Measurements from ENCODE around the gene PLXNB3. TPM values are rescaled to one million over a fixed set of nuclear protein-coding genes. Genes with fewer than 3 reads are reported as not detected.

Gene PLXNB3
- total and polyA plus RNA-seq, 2 experiments from 2014 or later, result 0.70 to 4.1 TPM

DNA sequence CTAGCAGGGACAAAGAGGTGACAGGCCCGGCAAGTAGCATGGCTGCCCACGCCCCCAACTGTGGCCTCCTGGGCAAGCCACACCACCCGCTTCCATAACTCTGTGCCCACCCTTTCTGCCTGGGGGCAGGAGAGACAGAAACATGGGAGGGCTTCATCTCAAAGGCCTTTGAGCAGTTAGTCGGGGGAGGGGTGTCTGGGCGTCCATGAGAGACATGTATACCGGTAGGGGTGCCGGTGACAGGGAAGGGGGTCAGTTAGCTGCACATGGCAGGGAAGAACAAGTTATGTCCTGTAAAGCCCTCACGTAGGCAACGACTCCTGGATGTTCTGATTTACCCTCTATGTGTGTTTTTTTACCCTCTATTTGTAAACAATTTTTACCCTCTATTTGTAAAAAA, 57.0 kb downstream of the PLXNB3 start:
- H3K4me1 Mint-ChIP-seq, result peaks cover 56% of the 10 kb centered on the region
- no peak overlapping the region for H3K4me3 Mint-ChIP-seq
- H3K27ac Mint-ChIP-seq, result 0 out of 2 replicates have a peak overlapping the region, but pooled peaks have one; percentile 59

DNA sequence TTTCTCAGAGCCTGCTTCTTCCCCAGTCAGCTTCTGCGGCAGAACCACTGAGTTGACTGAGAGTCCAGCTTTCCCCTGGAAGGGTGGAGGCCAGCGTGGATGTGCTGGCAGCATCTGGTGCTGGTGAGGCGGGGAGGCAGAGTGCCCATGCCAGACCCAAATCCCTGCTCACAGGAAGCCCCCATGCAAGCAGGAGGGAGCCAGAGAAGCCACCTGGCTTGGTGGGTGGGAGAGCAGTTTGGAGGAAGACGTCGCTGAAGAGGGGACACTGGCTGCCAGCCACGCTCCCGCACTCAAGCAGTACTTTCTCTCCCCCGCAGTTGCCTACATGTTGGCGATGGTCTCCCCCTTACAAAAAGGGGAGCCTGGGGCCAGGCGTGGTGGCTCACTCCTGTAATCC, 60.3 kb downstream of the PLXNB3 start:
- no peak for DNase-seq (ENCODE audit: low spot score)
- Histone ChIP-seq H3F3A (replicated peaks; ENCODE audit: low read depth) (0 out of 2 replicates have a peak, but pooled peaks cover 2% of the 10 kb centered on the region), H4K20me1 (replicated peaks; ENCODE audit: insufficient read depth) (peaks cover 3% of the 10 kb centered on the region; the same call in 1 of the 2 replicates), H3K4me3 (no peak overlapping the region), H3K27me3 (ENCODE audit: insufficient read depth) (no peaks in the 10 kb centered on the region), H2AFZ (no peak overlapping the region), H3K4me1 (ENCODE audit: insufficient read depth) (peaks cover 53% of the 10 kb centered on the region), H3K79me2 (replicated peaks; ENCODE audit: insufficient read depth) (peaks cover 98% of the 10 kb centered on the region), H3K9me2 (ENCODE audit: insufficient read depth) (no peaks in the 10 kb centered on the region), H3K36me3 (ENCODE audit: insufficient read depth) (no peaks in the 10 kb centered on the region), H3K27ac (ENCODE audit: low read depth) (no peak overlapping the region), H3K4me2 (no peak overlapping the region)
- peaks cover 54% of the 10 kb centered on the region for H3K4me1 Mint-ChIP-seq
- no peak overlapping the region for H3K27ac Mint-ChIP-seq
- ATAC-seq, result no peak
- peaks cover 24% of the 10 kb centered on the region for H3K36me3 Mint-ChIP-seq (ENCODE audit: low read depth)
- peaks cover 14% of the 10 kb centered on the region for H3K27me3 Mint-ChIP-seq (ENCODE audit: insufficient read depth, low read depth, poor library complexity)
- H3K9me3 Mint-ChIP-seq, result no peaks in the 10 kb centered on the region
- no peak overlapping the region for H3K4me3 Mint-ChIP-seq
- TF ChIP-seq NANOG (IDR thresholded peaks at IDR 0.05; ENCODE audit: borderline replicate concordance) (no peak), EZH2 (IDR thresholded peaks at IDR 0.05; ENCODE audit: low read depth, unreplicated experiment) (no peak), ZNF331 (CRISPR knock-in tag; IDR thresholded peaks at IDR 0.05; ENCODE audit: low read depth) (no peak), POLR2AphosphoS5 (IDR thresholded peaks at IDR 0.05; ENCODE audit: low read depth) (no peak), CREB1 (CRISPR knock-in tag; IDR thresholded peaks at IDR 0.05; ENCODE audit: low read depth) (no peak), EZH2phosphoT487 (IDR thresholded peaks at IDR 0.05; ENCODE audit: unreplicated experiment) (no peak), ZNF114 (CRISPR knock-in tag; IDR thresholded peaks at IDR 0.05) (no peak)
- TF ChIP-seq, protein P1, sequence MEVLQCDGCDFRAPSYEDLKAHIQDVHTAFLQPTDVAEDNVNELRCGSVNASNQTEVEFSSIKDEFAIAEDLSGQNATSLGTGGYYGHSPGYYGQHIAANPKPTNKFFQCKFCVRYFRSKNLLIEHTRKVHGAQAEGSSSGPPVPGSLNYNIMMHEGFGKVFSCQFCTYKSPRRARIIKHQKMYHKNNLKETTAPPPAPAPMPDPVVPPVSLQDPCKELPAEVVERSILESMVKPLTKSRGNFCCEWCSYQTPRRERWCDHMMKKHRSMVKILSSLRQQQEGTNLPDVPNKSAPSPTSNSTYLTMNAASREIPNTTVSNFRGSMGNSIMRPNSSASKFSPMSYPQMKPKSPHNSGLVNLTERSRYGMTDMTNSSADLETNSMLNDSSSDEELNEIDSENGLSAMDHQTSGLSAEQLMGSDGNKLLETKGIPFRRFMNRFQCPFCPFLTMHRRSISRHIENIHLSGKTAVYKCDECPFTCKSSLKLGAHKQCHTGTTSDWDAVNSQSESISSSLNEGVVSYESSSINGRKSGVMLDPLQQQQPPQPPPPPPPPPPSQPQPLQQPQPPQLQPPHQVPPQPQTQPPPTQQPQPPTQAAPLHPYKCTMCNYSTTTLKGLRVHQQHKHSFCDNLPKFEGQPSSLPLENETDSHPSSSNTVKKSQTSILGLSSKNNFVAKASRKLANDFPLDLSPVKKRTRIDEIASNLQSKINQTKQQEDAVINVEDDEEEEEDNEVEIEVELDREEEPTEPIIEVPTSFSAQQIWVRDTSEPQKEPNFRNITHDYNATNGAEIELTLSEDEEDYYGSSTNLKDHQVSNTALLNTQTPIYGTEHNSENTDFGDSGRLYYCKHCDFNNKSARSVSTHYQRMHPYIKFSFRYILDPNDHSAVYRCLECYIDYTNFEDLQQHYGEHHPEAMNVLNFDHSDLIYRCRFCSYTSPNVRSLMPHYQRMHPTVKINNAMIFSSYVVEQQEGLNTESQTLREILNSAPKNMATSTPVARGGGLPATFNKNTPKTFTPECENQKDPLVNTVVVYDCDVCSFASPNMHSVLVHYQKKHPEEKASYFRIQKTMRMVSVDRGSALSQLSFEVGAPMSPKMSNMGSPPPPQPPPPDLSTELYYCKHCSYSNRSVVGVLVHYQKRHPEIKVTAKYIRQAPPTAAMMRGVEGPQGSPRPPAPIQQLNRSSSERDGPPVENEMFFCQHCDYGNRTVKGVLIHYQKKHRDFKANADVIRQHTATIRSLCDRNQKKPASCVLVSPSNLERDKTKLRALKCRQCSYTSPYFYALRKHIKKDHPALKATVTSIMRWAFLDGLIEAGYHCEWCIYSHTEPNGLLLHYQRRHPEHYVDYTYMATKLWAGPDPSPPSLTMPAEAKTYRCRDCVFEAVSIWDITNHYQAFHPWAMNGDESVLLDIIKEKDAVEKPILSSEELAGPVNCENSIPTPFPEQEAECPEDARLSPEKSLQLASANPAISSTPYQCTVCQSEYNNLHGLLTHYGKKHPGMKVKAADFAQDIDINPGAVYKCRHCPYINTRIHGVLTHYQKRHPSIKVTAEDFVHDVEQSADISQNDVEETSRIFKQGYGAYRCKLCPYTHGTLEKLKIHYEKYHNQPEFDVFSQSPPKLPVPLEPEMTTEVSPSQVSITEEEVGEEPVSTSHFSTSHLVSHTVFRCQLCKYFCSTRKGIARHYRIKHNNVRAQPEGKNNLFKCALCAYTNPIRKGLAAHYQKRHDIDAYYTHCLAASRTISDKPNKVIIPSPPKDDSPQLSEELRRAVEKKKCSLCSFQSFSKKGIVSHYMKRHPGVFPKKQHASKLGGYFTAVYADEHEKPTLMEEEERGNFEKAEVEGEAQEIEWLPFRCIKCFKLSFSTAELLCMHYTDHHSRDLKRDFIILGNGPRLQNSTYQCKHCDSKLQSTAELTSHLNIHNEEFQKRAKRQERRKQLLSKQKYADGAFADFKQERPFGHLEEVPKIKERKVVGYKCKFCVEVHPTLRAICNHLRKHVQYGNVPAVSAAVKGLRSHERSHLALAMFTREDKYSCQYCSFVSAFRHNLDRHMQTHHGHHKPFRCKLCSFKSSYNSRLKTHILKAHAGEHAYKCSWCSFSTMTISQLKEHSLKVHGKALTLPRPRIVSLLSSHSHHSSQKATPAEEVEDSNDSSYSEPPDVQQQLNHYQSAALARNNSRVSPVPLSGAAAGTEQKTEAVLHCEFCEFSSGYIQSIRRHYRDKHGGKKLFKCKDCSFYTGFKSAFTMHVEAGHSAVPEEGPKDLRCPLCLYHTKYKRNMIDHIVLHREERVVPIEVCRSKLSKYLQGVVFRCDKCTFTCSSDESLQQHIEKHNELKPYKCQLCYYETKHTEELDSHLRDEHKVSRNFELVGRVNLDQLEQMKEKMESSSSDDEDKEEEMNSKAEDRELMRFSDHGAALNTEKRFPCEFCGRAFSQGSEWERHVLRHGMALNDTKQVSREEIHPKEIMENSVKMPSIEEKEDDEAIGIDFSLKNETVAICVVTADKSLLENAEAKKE (CRISPR knock-in tag; IDR thresholded peaks at IDR 0.05), result no peak
- TF ChIP-seq, protein P2, sequence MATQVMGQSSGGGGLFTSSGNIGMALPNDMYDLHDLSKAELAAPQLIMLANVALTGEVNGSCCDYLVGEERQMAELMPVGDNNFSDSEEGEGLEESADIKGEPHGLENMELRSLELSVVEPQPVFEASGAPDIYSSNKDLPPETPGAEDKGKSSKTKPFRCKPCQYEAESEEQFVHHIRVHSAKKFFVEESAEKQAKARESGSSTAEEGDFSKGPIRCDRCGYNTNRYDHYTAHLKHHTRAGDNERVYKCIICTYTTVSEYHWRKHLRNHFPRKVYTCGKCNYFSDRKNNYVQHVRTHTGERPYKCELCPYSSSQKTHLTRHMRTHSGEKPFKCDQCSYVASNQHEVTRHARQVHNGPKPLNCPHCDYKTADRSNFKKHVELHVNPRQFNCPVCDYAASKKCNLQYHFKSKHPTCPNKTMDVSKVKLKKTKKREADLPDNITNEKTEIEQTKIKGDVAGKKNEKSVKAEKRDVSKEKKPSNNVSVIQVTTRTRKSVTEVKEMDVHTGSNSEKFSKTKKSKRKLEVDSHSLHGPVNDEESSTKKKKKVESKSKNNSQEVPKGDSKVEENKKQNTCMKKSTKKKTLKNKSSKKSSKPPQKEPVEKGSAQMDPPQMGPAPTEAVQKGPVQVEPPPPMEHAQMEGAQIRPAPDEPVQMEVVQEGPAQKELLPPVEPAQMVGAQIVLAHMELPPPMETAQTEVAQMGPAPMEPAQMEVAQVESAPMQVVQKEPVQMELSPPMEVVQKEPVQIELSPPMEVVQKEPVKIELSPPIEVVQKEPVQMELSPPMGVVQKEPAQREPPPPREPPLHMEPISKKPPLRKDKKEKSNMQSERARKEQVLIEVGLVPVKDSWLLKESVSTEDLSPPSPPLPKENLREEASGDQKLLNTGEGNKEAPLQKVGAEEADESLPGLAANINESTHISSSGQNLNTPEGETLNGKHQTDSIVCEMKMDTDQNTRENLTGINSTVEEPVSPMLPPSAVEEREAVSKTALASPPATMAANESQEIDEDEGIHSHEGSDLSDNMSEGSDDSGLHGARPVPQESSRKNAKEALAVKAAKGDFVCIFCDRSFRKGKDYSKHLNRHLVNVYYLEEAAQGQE (IDR thresholded peaks at IDR 0.05; ENCODE audit: unreplicated experiment), result no peak

More for the DNA sequence above, 57.0 kb downstream of the PLXNB3 start:
- Mint-ChIP-seq H3K9me3 (no peaks in the 10 kb centered on the region), H3K27me3 (ENCODE audit: insufficient read depth, low read depth, poor library complexity) (peaks cover 13% of the 10 kb centered on the region), H3K36me3 (ENCODE audit: low read depth) (peaks cover 21% of the 10 kb centered on the region; the same call in 2 of the 3 replicates)
- no peak for DNase-seq (ENCODE audit: low spot score)
- peaks cover 99% of the 10 kb centered on the region for H3K79me2 ChIP-seq (replicated peaks; ENCODE audit: insufficient read depth)
- no peak overlapping the region for H3K4me3 ChIP-seq
- H3K36me3 ChIP-seq (ENCODE audit: insufficient read depth), result no peaks in the 10 kb centered on the region
- H3K27me3 ChIP-seq (ENCODE audit: insufficient read depth), result no peaks in the 10 kb centered on the region
- 0 out of 2 replicates have a peak, but pooled peaks cover 2% of the 10 kb centered on the region for H3F3A ChIP-seq (replicated peaks; ENCODE audit: low read depth)
- H3K4me2 ChIP-seq, result peak overlapping the region; percentile 26; the same call in 1 of the 2 replicates
- no peak for TF ChIP-seq STAT1 (IDR thresholded peaks at IDR 0.05; ENCODE audit: unreplicated experiment)
- TF ChIP-seq, protein P3, sequence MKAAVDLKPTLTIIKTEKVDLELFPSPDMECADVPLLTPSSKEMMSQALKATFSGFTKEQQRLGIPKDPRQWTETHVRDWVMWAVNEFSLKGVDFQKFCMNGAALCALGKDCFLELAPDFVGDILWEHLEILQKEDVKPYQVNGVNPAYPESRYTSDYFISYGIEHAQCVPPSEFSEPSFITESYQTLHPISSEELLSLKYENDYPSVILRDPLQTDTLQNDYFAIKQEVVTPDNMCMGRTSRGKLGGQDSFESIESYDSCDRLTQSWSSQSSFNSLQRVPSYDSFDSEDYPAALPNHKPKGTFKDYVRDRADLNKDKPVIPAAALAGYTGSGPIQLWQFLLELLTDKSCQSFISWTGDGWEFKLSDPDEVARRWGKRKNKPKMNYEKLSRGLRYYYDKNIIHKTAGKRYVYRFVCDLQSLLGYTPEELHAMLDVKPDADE (IDR thresholded peaks at IDR 0.05), result no peak
- H3K9me2 ChIP-seq (ENCODE audit: insufficient read depth), result no peaks in the 10 kb centered on the region
- peaks cover 13% of the 10 kb centered on the region for H4K20me1 ChIP-seq (replicated peaks; ENCODE audit: insufficient read depth)
- H3K27ac ChIP-seq (ENCODE audit: low read depth), result 0 out of 2 replicates have a peak overlapping the region, but pooled peaks have one; percentile 32
- ATAC-seq, result no peak
- no peak overlapping the region for H2AFZ ChIP-seq
- H3K4me1 ChIP-seq (ENCODE audit: insufficient read depth), result peaks cover 51% of the 10 kb centered on the region

Data from GM23338 (cell line).